K562 (cell line): Measurements from ENCODE around the gene TBPL2. TPM values are rescaled to one million over a fixed set of nuclear protein-coding genes. Genes with fewer than 3 reads are reported as not detected.

Experiments used
- GATAD2B ChIP-seq: fragments of 450-650 bp; IDR thresholded peaks from 2 replicates; pipeline ENCODE4 v1.6.1; 2017; ENCODE audit warnings: mild to moderate bottlenecking, borderline replicate concordance
- HDAC3 ChIP-seq: fragments of 450-650 bp; IDR thresholded peaks from 2 replicates; pipeline ENCODE4 v1.6.1; 2018; ENCODE audit warnings: borderline replicate concordance, mild to moderate bottlenecking, moderate library complexity; ENCODE audit not compliant: partially characterized antibody
- L3MBTL2 ChIP-seq: fragments of 450-650 bp; IDR thresholded peaks from 2 replicates; pipeline ENCODE4 v1.6.1; 2016; ENCODE audit warnings: mild to moderate bottlenecking, moderate library complexity
- RAD21 ChIP-seq, 2 experiments: fragments of 250-450 bp in 1 of 2; fragments of 450-650 bp in 1 of 2; sonication (Bioruptor Pico) in 1 of 2; formaldehyde crosslinking in 1 of 2; IDR thresholded peaks in 1 of 2; conservative IDR thresholded peaks in 1 of 2; 2 replicates each; pipeline versions ENCODE4 v1.4.0 to v1.8.0; 2020 to 2022; ENCODE audit warnings: mild to moderate bottlenecking in 2 of 2, moderate library complexity in 1 of 2
- ZNF143 ChIP-seq: sonication (generic); formaldehyde crosslinking; IDR thresholded peaks from 2 replicates; pipeline ENCODE4 v1.9.0; 2022; ENCODE audit warnings: mild to moderate bottlenecking, missing genetic modification reagents
- ZNF263 ChIP-seq: sonication (generic); formaldehyde crosslinking; IDR thresholded peaks from 2 replicates; pipeline ENCODE4 v1.8.0; 2022; ENCODE audit warnings: mild to moderate bottlenecking, missing genetic modification reagents, borderline replicate concordance
- ZNF311 ChIP-seq: fragments of 250-450 bp; sonication (Bioruptor Pico); IDR thresholded peaks from 2 replicates; pipeline ENCODE4 v1.4.0; 2020; ENCODE audit warnings: mild to moderate bottlenecking, moderate library complexity
- ZNF717 ChIP-seq: fragments of 250-450 bp; sonication (Bioruptor Pico); IDR thresholded peaks from 2 replicates; pipeline ENCODE4 v1.5.0; 2021
- polyA plus RNA-seq, 8 experiments: library from polyadenylated mRNA; depleted of rRNA in 4 of 8; stranded (reverse) in 5 of 8; unstranded in 3 of 8; fragments of >200 nt; fragmentation: Nextera tagmentation in 2 of 8; fragmentation: Illumina TruSeq in 1 of 8; extraction: Ambion mirVana in 2 of 8; extraction: Trizol in 1 of 8; gene quantifications; 2 replicates each; pipeline versions ENCODE4 v1.2.1 to v1.2.3, GENCODE V29; 2011 to 2014; ENCODE audit warnings: inconsistent platforms in 1 of 8, missing spikeins in 1 of 8
- total RNA-seq, 7 experiments: library from RNA; depleted of rRNA in 6 of 7; stranded (reverse); fragments of >200 nt in 6 of 7; fragmentation: Illumina TruSeq in 2 of 7; extraction: Trizol in 2 of 7; gene quantifications; 2 replicates each; pipeline versions ENCODE4 v1.2.1 to v1.2.3, GENCODE V29; 2011 to 2021; ENCODE audit warnings: low replicate concordance in 1 of 7
- TF ChIP-seq, protein P1 (sequence below): fragments of 250-450 bp; sonication (Bioruptor Pico); IDR thresholded peaks from 2 replicates; pipeline ENCODE4 v1.4.0; 2020

The TBPL2 gene
- total and polyA plus RNA-seq, 9 of the 15 experiments (the other 6 are each of a cell fraction or from before 2014, with no cell fraction given), result not detected

DNA sequence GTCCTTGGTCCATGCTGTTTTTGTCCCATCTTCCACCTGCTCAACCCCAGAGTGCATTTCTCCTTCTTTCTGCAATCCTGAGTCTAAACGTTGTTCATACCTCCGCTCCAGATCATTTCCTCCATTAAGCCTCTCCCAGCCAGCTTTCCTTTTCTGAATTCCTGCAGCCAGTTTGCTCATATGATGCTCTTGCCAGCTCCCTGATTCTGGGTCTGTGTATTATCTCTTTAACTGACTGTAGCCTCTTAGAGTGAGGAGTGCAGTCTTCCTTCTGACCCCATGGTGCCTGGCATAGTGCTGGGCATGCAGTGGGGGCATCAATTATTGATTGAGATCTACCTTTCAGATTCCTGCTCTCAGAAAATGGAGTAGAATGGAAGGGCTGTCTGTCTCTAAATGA, 11.5 kb upstream of the TBPL2 start (continued):
- TF ChIP-seq, protein P1, sequence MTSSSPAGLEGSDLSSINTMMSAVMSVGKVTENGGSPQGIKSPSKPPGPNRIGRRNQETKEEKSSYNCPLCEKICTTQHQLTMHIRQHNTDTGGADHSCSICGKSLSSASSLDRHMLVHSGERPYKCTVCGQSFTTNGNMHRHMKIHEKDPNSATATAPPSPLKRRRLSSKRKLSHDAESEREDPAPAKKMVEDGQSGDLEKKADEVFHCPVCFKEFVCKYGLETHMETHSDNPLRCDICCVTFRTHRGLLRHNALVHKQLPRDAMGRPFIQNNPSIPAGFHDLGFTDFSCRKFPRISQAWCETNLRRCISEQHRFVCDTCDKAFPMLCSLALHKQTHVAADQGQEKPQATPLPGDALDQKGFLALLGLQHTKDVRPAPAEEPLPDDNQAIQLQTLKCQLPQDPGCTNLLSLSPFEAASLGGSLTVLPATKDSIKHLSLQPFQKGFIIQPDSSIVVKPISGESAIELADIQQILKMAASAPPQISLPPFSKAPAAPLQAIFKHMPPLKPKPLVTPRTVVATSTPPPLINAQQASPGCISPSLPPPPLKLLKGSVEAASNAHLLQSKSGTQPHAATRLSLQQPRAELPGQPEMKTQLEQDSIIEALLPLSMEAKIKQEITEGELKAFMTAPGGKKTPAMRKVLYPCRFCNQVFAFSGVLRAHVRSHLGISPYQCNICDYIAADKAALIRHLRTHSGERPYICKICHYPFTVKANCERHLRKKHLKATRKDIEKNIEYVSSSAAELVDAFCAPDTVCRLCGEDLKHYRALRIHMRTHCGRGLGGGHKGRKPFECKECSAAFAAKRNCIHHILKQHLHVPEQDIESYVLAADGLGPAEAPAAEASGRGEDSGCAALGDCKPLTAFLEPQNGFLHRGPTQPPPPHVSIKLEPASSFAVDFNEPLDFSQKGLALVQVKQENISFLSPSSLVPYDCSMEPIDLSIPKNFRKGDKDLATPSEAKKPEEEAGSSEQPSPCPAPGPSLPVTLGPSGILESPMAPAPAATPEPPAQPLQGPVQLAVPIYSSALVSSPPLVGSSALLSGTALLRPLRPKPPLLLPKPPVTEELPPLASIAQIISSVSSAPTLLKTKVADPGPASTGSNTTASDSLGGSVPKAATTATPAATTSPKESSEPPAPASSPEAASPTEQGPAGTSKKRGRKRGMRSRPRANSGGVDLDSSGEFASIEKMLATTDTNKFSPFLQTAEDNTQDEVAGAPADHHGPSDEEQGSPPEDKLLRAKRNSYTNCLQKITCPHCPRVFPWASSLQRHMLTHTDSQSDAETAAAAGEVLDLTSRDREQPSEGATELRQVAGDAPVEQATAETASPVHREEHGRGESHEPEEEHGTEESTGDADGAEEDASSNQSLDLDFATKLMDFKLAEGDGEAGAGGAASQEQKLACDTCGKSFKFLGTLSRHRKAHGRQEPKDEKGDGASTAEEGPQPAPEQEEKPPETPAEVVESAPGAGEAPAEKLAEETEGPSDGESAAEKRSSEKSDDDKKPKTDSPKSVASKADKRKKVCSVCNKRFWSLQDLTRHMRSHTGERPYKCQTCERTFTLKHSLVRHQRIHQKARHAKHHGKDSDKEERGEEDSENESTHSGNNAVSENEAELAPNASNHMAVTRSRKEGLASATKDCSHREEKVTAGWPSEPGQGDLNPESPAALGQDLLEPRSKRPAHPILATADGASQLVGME, result no peak
- TF ChIP-seq RAD21 (CRISPR knock-in tag; conservative IDR thresholded peaks at IDR 0.05 in 1 of 2, IDR thresholded peaks at IDR 0.05 in 1 of 2), result no peak
- no peak for TF ChIP-seq ZNF143 (CRISPR knock-in tag)
- TF ChIP-seq GATAD2B, result no peak
- TF ChIP-seq ZNF311 (CRISPR knock-in tag), result no peak
- no peak for TF ChIP-seq HDAC3
- TF ChIP-seq ZNF717 (CRISPR knock-in tag), result no peak
- no peak for TF ChIP-seq ZNF263 (CRISPR knock-in tag)
- no peak for TF ChIP-seq L3MBTL2
